A549 (cell line): ENCODE results near the gene TMEM74B. TPM values are rescaled to one million over a fixed set of nuclear protein-coding genes. Genes with fewer than 3 reads are reported as not detected.

Experiments
- ATAC-seq, 2 experiments: fragments of 200-7000 bp in 1 of 2; fragments of >200 bp in 1 of 2; cut with Nextera tagmentation in 1 of 2; cut with Tn5 transposase in 1 of 2; 3 replicates each; pipeline versions ENCODE4 v1.8.0 to v1.9.1; 2018 to 2020; ENCODE audit warnings: mild to moderate bottlenecking in 1 of 2, moderate library complexity in 1 of 2
- CTCF ChIA-PET: fragments of 300-600 bp; sonication (Branson Sonifier 250); formaldehyde crosslinking; extraction: SDS; loops from one replicate; lab custom pipeline; 2021; ENCODE audit warnings: antibody characterized with exemption, inconsistent platforms; lab: Yijun Ruan, JAX
- POLR2A ChIA-PET: fragments of 350-600 bp; formaldehyde crosslinking; extraction: SDS; loops from one replicate; lab custom pipeline; 2021; ENCODE audit warnings: antibody characterized with exemption, inconsistent platforms; lab: Yijun Ruan, JAX
- DNase-seq, 2 experiments: peaks; one replicate each; pipeline versions ENCODE4 v3.0.0 to v3.0.0-alpha.2; 2011 to 2016; ENCODE audit warnings: low read depth in 1 of 2, low spot score in 1 of 2
- FAIRE-seq: peaks from 2 replicates; lab custom pipeline; 2011; peaks lifted over from hg19 to GRCh38; lab: Jason Lieb, UNC
- H3K27ac ChIP-seq, 2 experiments: fragments of >200 bp; sonication (Bioruptor Twin); formaldehyde crosslinking; 3 replicates each; pipeline ENCODE4 v1.5.1; 2016 to 2017
- H3K4me1 ChIP-seq: fragments of >200 bp; sonication (Bioruptor Twin); formaldehyde crosslinking; 3 replicates; pipeline ENCODE4 v1.6.1; 2016
- H3K4me2 ChIP-seq: fragments of >200 bp; sonication (Bioruptor Twin); formaldehyde crosslinking; 3 replicates; pipeline ENCODE4 v1.6.1; 2016
- H3K4me3 ChIP-seq: fragments of >200 bp; sonication (Bioruptor Twin); formaldehyde crosslinking; 3 replicates; pipeline ENCODE4 v1.5.1; 2016
- H3K9me3 ChIP-seq: fragments of >200 bp; sonication (Bioruptor Twin); formaldehyde crosslinking; 3 replicates; pipeline ENCODE4 v1.6.1; 2016
- CEBPB ChIP-seq, 2 experiments: fragments of >200 bp in 1 of 2; sonication (Bioruptor Twin) in 1 of 2; formaldehyde crosslinking in 1 of 2; IDR thresholded peaks; 2 replicates each; pipeline ENCODE4 v1.6.1; 2012 to 2016
- GATA3 ChIP-seq: IDR thresholded peaks from 2 replicates; pipeline ENCODE4 v1.6.1; 2012; ENCODE audit warnings: borderline replicate concordance
- HOXB13 ChIP-seq: fragments of 250-450 bp; sonication (Bioruptor Pico); IDR thresholded peaks from 2 replicates; pipeline ENCODE4 v1.5.0; 2020; ENCODE audit warnings: low read depth, mild to moderate bottlenecking, moderate library complexity
- JUNB ChIP-seq: fragments of >200 bp; sonication (Bioruptor Twin); formaldehyde crosslinking; IDR thresholded peaks from 2 replicates; pipeline ENCODE4 v1.6.1; 2016
- MAFK ChIP-seq: fragments of 450-650 bp; IDR thresholded peaks from 2 replicates; pipeline ENCODE4 v1.6.1; 2014; ENCODE audit not compliant: partially characterized antibody
- MYC ChIP-seq: IDR thresholded peaks from 2 replicates; pipeline ENCODE4 v1.6.1; 2012; ENCODE audit warnings: mild to moderate bottlenecking, inconsistent platforms, low read length, improper control_type of control experiment, borderline replicate concordance
- NFE2L2 ChIP-seq: fragments of 150-350 bp; conservative IDR thresholded peaks from 2 replicates; pipeline ENCODE4 v1.6.1; 2014; ENCODE audit warnings: low read length
- NPAS2 ChIP-seq: fragments of 250-450 bp; sonication (Bioruptor Pico); IDR thresholded peaks from 2 replicates; pipeline ENCODE4 v1.8.0; 2022; ENCODE audit warnings: mild to moderate bottlenecking, moderate library complexity, borderline replicate concordance
- PHF8 ChIP-seq: fragments of 200-600 bp; sonication (generic); IDR thresholded peaks from 2 replicates; pipeline ENCODE4 v1.6.1; 2016; ENCODE audit warnings: low read depth, mild to moderate bottlenecking, antibody characterized with exemption, moderate library complexity, borderline replicate concordance
- POLR2AphosphoS2 ChIP-seq: conservative IDR thresholded peaks from 2 replicates; pipeline ENCODE4 v1.6.1; 2012; ENCODE audit warnings: low read length, improper control_type of control experiment, inconsistent platforms
- RAD21 ChIP-seq, 2 experiments: fragments of >200 bp in 1 of 2; sonication (Bioruptor Twin) in 1 of 2; formaldehyde crosslinking in 1 of 2; IDR thresholded peaks in 1 of 2; conservative IDR thresholded peaks in 1 of 2; 2 replicates in 1 of 2; 3 replicates in 1 of 2; pipeline ENCODE4 v1.6.1; 2012 to 2018; ENCODE audit warnings: inconsistent platforms in 1 of 2
- RARB ChIP-seq: fragments of 250-450 bp; sonication (Bioruptor Pico); IDR thresholded peaks from 2 replicates; pipeline ENCODE4 v1.8.0; 2021; ENCODE audit warnings: mild to moderate bottlenecking, moderate library complexity
- SMC3 ChIP-seq: fragments of >200 bp; sonication (Bioruptor Twin); formaldehyde crosslinking; IDR thresholded peaks from 3 replicates; pipeline ENCODE4 v1.6.1; 2018; ENCODE audit warnings: inconsistent platforms
- TFCP2L1 ChIP-seq: fragments of 250-450 bp; sonication (Bioruptor Pico); IDR thresholded peaks from 2 replicates; pipeline ENCODE4 v1.5.0; 2021; ENCODE audit warnings: mild to moderate bottlenecking
- ZC3H11A ChIP-seq: fragments of 450-650 bp; IDR thresholded peaks from 2 replicates; pipeline ENCODE4 v1.6.1; 2014; ENCODE audit warnings: antibody characterized with exemption, mild to moderate bottlenecking
- ZFP36 ChIP-seq: fragments of 450-650 bp; IDR thresholded peaks from 2 replicates; pipeline ENCODE4 v1.6.1; 2014; ENCODE audit warnings: borderline replicate concordance; ENCODE audit not compliant: partially characterized antibody
- ZNF302 ChIP-seq: fragments of 250-450 bp; sonication (Bioruptor Pico); IDR thresholded peaks from 2 replicates; pipeline ENCODE4 v1.9.0; 2021; ENCODE audit warnings: inconsistent platforms, mild to moderate bottlenecking, moderate library complexity
- ZSCAN20 ChIP-seq: fragments of 250-450 bp; sonication (Bioruptor Pico); IDR thresholded peaks from 2 replicates; pipeline ENCODE4 v1.8.0; 2022; ENCODE audit warnings: mild to moderate bottlenecking, moderate library complexity
- WGBS: methylation state at CpG from one replicate; pipeline ENCODE4 v1.1.6; 2017; ENCODE audit errors: missing lambda C conversion rate; 5-methylcytosine and 5-hydroxymethylcytosine counted together
- polyA plus RNA-seq, 4 experiments: library from polyadenylated mRNA; depleted of rRNA in 3 of 4; stranded (reverse); fragments of >200 nt; fragmentation: RNase III in 1 of 4; extraction: RNeasy Plus Mini Kit Qiagen cat#74134 plus additional on column Dnase treatment in 1 of 4; gene quantifications; 2 replicates in 3 of 4; 3 replicates in 1 of 4; pipeline ENCODE4 v1.2.3, GENCODE V29; 2011 to 2017
- TF ChIP-seq, protein P1 (sequence below): fragments of 150-350 bp; IDR thresholded peaks from 2 replicates; pipeline ENCODE4 v1.6.1; 2014; ENCODE audit warnings: low read depth, mild to moderate bottlenecking, low read length
- TF ChIP-seq, protein P2 (sequence below): IDR thresholded peaks from 2 replicates; pipeline ENCODE4 v1.6.1; 2012; ENCODE audit warnings: low read depth, borderline replicate concordance
- TF ChIP-seq, protein P3 (sequence below): fragments of >200 bp; sonication (Bioruptor Twin); formaldehyde crosslinking; IDR thresholded peaks from 2 replicates; pipeline ENCODE4 v1.6.1; 2016
- TF ChIP-seq, protein P4 (sequence below): fragments of 450-650 bp; IDR thresholded peaks from 2 replicates; pipeline ENCODE4 v1.6.1; 2014; ENCODE audit warnings: antibody characterized with exemption
- TF ChIP-seq, protein P5 (sequence below): fragments of 250-450 bp; sonication (Bioruptor Pico); IDR thresholded peaks from 2 replicates; pipeline ENCODE4 v1.5.0; 2020; ENCODE audit warnings: low read depth, mild to moderate bottlenecking, moderate library complexity
- TF ChIP-seq, protein P6 (sequence below): IDR thresholded peaks from 2 replicates; pipeline ENCODE4 v1.6.1; 2012

Gene TMEM74B
- polyA plus RNA-seq, 2 of the 4 experiments (the other 2 are of a cell fraction), result 2.9 to 3.4 TPM

DNA sequence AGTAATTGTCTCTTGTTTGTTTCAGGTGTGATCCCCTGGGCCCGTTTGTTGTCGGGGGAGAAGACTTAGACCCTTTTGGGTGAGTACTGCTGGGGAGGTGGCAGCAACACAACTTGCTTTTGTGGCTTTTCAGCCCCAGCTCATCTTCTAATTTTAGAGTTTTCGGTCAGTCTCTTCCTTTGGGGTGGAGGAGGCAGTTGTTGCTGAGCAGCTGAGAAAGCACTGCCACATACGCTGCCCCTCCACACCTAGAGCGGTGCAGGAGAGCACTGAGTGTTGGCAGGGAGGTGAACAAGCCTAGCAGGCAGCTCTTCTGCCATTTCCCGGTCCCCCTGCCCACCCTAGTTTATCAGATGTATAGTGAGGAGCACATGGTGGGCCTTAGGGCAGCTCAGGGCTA, 21.7 kb downstream of the TMEM74B start (continued):
- TF ChIP-seq, protein P1, sequence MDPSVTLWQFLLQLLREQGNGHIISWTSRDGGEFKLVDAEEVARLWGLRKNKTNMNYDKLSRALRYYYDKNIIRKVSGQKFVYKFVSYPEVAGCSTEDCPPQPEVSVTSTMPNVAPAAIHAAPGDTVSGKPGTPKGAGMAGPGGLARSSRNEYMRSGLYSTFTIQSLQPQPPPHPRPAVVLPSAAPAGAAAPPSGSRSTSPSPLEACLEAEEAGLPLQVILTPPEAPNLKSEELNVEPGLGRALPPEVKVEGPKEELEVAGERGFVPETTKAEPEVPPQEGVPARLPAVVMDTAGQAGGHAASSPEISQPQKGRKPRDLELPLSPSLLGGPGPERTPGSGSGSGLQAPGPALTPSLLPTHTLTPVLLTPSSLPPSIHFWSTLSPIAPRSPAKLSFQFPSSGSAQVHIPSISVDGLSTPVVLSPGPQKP, result no peak
- no peak for TF ChIP-seq PHF8
- TF ChIP-seq NPAS2 (CRISPR knock-in tag), result no peak
- no peak for TF ChIP-seq ZSCAN20 (CRISPR knock-in tag)
- TF ChIP-seq JUNB, result no peak
- TF ChIP-seq, protein P2, sequence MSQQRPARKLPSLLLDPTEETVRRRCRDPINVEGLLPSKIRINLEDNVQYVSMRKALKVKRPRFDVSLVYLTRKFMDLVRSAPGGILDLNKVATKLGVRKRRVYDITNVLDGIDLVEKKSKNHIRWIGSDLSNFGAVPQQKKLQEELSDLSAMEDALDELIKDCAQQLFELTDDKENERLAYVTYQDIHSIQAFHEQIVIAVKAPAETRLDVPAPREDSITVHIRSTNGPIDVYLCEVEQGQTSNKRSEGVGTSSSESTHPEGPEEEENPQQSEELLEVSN, result no peak
- TF ChIP-seq, protein P3, sequence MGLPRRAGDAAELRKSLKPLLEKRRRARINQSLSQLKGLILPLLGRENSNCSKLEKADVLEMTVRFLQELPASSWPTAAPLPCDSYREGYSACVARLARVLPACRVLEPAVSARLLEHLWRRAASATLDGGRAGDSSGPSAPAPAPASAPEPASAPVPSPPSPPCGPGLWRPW, result no peak

DNA sequence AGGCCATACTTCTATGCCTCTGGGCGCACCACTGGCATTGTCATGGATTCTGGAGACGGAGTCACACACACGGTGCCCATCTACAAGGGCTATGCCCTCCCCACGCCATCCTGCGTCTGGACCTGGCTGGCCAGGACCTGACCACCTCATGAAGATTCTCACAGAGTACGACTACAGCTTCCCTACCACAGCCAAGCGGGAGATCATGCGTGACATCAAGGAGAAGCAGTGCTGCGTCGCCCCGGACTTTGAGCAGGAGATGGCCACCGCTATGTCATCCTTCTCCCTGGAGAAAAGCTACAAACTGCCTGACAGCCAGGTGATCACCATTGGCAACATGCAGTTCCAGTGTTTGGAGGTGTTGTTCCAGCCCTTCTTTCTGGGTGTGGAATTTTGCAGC, 23.8 kb downstream of the TMEM74B start:
- H3K9me3 ChIP-seq, result no peaks in the 10 kb centered on the region
- POLR2A ChIA-PET, result no interaction called here
- ATAC-seq, result no peak
- CTCF ChIA-PET, result interaction anchor here (0.8 to 1.5 kb wide), 3 partner anchors 10 to 205 kb away, joined by 3 to 4 read pairs (median 3); no protein-coding TSS in a partner anchor
- no peak overlapping the region for H3K4me3 ChIP-seq
- H3K4me2 ChIP-seq, result no peak overlapping the region
- WGBS, result 98% methylated on average over 12 of the region's 12 CpGs
- TF ChIP-seq SMC3 (no peak), ZNF302 (CRISPR knock-in tag) (no peak), NFE2L2 (no peak), ZC3H11A (no peak), RARB (CRISPR knock-in tag) (no peak), CEBPB (IDR thresholded peaks at IDR 0.05) (no peak), ZFP36 (no peak), TFCP2L1 (CRISPR knock-in tag) (no peak), POLR2AphosphoS2 (no peak), PHF8 (no peak), GATA3 (no peak), ZSCAN20 (CRISPR knock-in tag) (no peak), RAD21 (conservative IDR thresholded peaks at IDR 0.05 in 1 of 2, IDR thresholded peaks at IDR 0.05 in 1 of 2) (no peak)
- TF ChIP-seq, protein P3, result no peak
- TF ChIP-seq, protein P4, sequence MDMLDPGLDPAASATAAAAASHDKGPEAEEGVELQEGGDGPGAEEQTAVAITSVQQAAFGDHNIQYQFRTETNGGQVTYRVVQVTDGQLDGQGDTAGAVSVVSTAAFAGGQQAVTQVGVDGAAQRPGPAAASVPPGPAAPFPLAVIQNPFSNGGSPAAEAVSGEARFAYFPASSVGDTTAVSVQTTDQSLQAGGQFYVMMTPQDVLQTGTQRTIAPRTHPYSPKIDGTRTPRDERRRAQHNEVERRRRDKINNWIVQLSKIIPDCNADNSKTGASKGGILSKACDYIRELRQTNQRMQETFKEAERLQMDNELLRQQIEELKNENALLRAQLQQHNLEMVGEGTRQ, result no peak
- TF ChIP-seq, protein P5, sequence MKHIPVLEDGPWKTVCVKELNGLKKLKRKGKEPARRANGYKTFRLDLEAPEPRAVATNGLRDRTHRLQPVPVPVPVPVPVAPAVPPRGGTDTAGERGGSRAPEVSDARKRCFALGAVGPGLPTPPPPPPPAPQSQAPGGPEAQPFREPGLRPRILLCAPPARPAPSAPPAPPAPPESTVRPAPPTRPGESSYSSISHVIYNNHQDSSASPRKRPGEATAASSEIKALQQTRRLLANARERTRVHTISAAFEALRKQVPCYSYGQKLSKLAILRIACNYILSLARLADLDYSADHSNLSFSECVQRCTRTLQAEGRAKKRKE, result no peak
- TF ChIP-seq, protein P6, sequence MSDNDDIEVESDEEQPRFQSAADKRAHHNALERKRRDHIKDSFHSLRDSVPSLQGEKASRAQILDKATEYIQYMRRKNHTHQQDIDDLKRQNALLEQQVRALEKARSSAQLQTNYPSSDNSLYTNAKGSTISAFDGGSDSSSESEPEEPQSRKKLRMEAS, result no peak
- DNase-seq, result no peak
- no peaks in the 10 kb centered on the region for H3K4me1 ChIP-seq
- H3K27ac ChIP-seq, result no peak overlapping the region
- FAIRE-seq, result no peak

DNA sequence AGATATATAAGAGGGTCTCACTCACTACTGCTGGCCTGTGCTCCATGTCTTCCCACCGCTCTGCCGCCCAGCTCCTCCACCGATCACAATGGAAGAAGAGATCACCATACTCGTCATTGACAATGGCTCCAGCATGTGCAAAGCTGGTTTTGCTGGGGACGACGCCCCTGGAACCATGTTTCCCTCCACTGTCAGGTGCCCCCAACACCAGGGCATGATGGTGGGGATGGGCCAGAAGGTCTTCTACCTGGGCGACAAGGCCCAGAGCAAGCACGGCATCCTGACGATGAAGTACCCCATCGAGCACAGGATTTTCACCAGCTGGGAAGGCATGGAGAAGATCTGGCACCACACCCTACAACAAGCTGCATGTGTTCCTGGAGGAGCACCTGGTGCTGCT, 24.3 kb downstream of the TMEM74B start:
- FAIRE-seq (no peak), DNase-seq (no peak)
- 93% methylated on average over 10 of the region's 10 CpGs for WGBS
- no peak overlapping the region for H3K4me3 ChIP-seq
- H3K9me3 ChIP-seq, result no peaks in the 10 kb centered on the region
- H3K4me1 ChIP-seq, result no peaks in the 10 kb centered on the region
- CTCF ChIA-PET, result interaction anchor here (0.8 to 1.5 kb wide), 3 partner anchors 9 to 205 kb away, joined by 3 to 4 read pairs (median 3); no protein-coding TSS in a partner anchor
- H3K4me2 ChIP-seq, result no peak overlapping the region
- POLR2A ChIA-PET, result no interaction called here
- TF ChIP-seq ZSCAN20 (CRISPR knock-in tag) (no peak), MYC (no peak), MAFK (no peak), HOXB13 (no peak), SMC3 (no peak)
- TF ChIP-seq, all 56 proteins: peak for 0
- H3K27ac ChIP-seq, result no peak overlapping the region
- no peak for ATAC-seq
